Activated naive CD4-positive, alpha-beta T cell treated with anti-CD3 and anti-CD28 coated beads, Interleukin-2, amount 10 ng/mL, durations not matched to agents 7 days and 5 days (primary cell): ENCODE measurements around the gene LHFPL2.

Source experiments
- CTCF ChIA-PET: fragments of 350-600 bp; sonication (Branson Sonifier 250); formaldehyde crosslinking; loops from one replicate; lab custom pipeline; 2021; ENCODE audit warnings: antibody characterized with exemption; lab: Charles Lee
- DNase-seq: peaks from one replicate; pipeline ENCODE4 v3.0.0-alpha.2; 2020
- H3K27ac Mint-ChIP-seq: one replicate; pipeline ENCODE4 v1.8.0; 2021; ENCODE audit warnings: mild to moderate bottlenecking, moderate library complexity, mixed read lengths
- H3K27me3 Mint-ChIP-seq: one replicate; pipeline ENCODE4 v1.8.0; 2021; ENCODE audit warnings: mild to moderate bottlenecking, mixed read lengths
- H3K36me3 Mint-ChIP-seq: one replicate; pipeline ENCODE4 v1.8.0; 2021; ENCODE audit warnings: mixed read lengths
- H3K4me1 Mint-ChIP-seq: one replicate; pipeline ENCODE4 v1.8.0; 2021; ENCODE audit warnings: mixed read lengths
- H3K4me3 Mint-ChIP-seq: one replicate; pipeline ENCODE4 v1.8.0; 2021; ENCODE audit warnings: mild to moderate bottlenecking, moderate library complexity, mixed read lengths
- H3K9me3 Mint-ChIP-seq: one replicate; pipeline ENCODE4 v1.8.0; 2021; ENCODE audit warnings: mixed read lengths

The LHFPL2 gene

DNA sequence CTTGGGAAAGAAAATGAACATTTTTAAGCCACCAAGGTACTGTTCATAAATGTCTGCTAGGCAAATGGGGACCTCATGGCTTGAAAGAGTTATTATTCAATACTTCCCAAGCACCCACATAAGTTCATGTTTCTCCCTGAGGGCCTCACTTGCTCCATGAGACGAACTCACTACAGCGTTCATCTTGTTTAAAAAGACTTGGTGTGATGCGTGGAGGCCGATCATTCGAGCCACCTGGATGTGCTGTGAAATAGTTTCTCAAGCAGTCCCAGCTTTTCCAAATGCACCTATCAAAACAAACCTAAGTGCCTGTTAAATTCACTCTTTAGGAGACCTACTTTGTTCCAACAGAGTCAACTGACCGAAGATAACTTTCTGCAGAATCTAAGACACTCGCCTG lies 103.2 kb downstream of the LHFPL2 start:
- no peak for DNase-seq
- no peak overlapping the region for H3K27ac Mint-ChIP-seq
- CTCF ChIA-PET, result interaction anchor here (1.2 kb wide), 1 partner anchor 12 kb away, joined by 4 read pairs; no protein-coding TSS in a partner anchor

DNA sequence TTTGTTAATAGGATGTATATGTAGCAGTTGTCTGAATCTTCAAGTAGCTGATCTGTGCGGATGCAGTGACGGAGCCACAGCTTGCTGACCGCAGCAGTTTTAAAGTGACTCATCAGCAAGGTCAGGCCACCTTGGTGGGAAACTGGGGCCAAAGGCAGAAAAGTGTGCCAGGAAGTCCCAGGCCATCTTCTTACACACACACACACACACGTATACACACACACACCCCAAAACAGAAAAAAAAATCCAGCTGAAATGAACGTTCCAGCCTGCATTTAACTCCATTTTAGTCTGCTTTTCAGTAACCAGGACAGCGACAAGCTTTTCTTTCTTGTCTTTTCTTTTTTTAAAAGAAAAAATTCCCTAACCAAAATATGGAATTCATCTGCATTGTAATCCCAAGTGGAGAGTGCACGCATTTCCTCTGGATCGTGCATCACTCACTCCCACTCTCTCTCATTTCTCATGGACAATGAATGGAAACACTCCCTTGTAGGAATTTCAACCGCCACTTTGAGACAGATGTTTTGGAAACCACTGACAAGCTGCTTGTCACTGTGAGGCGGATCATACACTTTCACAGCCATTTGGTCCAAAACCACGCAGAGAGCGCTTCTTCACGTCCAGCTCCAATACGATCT lies 103.9 kb downstream of the LHFPL2 start:
- no peaks in the 10 kb centered on the region for H3K9me3 Mint-ChIP-seq
- H3K4me1 Mint-ChIP-seq, result no peaks in the 10 kb centered on the region
- H3K27ac Mint-ChIP-seq, result no peak overlapping the region
- DNase-seq, result no peak
- H3K36me3 Mint-ChIP-seq, result no peaks in the 10 kb centered on the region
- CTCF ChIA-PET, result interaction anchor here (1.2 kb wide), 1 partner anchor 12 kb away, joined by 4 read pairs; no protein-coding TSS in a partner anchor
- H3K27me3 Mint-ChIP-seq, result peaks cover 23% of the 10 kb centered on the region
- H3K4me3 Mint-ChIP-seq, result no peak overlapping the region

More for the DNA sequence above, 103.2 kb downstream of the LHFPL2 start:
- no peaks in the 10 kb centered on the region for H3K36me3 Mint-ChIP-seq
- no peak overlapping the region for H3K4me3 Mint-ChIP-seq
- peaks cover 23% of the 10 kb centered on the region for H3K27me3 Mint-ChIP-seq
- H3K4me1 Mint-ChIP-seq, result no peaks in the 10 kb centered on the region
- H3K9me3 Mint-ChIP-seq, result no peaks in the 10 kb centered on the region

DNA sequence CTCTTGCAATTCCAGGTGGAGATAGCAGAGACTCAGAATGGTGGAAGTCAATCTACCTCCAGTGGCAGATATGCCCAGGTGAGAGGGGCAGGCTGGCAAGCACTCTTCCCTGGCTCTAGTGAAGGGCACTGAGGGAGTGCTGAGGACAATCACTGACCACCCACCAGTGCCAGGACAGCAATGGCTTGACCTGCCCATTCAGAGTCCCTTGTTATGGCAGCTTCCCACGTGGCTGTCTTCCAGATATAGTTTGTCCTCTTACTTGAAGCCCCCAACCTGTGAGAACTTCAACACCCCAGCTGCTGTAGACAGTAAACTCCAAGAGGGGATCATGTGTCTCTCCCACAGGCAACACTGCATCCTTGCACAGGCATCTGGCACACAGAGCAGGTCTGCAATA lies 104.7 kb downstream of the LHFPL2 start:
- Mint-ChIP-seq H3K4me3 (no peak overlapping the region), H3K36me3 (no peaks in the 10 kb centered on the region), H3K27ac (no peak overlapping the region), H3K9me3 (no peaks in the 10 kb centered on the region), H3K4me1 (no peaks in the 10 kb centered on the region), H3K27me3 (peaks cover 23% of the 10 kb centered on the region)
- DNase-seq, result no peak
- CTCF ChIA-PET, result no interaction called here

DNA sequence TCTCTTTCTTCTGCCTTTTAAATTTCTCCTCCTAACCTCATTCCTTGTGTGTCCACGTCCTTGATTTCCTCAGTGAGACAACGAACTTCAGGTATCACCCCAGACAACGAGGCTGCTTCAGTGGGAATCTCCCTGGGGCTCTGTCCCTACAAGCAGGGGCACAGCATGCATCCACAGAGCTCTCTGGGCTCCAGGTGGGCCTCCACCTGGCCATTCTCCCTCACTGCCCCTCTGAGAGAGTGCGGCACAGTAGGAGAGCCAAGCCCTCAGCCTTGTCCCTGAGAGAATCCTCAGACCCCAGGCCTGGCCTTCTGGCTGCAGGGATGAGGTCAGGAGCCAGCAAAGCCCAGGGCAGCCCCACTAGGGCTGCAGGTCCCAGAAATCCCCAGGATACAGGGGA lies 105.3 kb downstream of the LHFPL2 start:
- CTCF ChIA-PET, result no interaction called here
- Mint-ChIP-seq H3K36me3 (no peaks in the 10 kb centered on the region), H3K27ac (no peak overlapping the region), H3K9me3 (no peaks in the 10 kb centered on the region), H3K4me1 (no peaks in the 10 kb centered on the region), H3K4me3 (no peak overlapping the region), H3K27me3 (peaks cover 23% of the 10 kb centered on the region)
- DNase-seq, result no peak

DNA sequence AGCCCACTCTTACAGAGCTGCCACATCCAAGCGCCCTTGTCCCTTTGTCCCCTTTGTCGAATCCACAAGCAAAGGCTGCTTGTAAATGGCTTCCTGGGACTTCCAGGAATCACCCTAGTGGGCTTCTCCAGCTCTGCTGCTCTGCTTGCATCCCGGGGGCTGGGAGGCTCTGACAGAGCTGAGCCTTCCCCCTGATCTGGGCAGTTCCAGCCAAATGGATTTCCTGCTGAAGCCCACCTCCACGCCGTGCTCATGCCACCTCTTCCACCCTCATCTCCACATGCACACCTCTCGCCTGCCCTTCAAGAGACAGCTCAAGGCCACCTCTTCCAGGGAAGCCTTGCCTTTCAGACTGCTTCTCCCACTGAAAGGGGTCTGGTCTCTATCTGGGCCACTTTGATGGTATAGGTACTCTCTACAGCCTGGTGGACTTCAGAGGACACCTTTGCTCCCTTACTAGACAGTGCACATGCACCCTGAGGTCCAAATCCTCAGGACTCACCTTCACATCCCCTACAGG lies 106.2 kb downstream of the LHFPL2 start:
- no peaks in the 10 kb centered on the region for H3K9me3 Mint-ChIP-seq
- H3K27me3 Mint-ChIP-seq, result peaks cover 28% of the 10 kb centered on the region
- no peak overlapping the region for H3K27ac Mint-ChIP-seq
- H3K4me1 Mint-ChIP-seq, result no peaks in the 10 kb centered on the region
- no peak for DNase-seq
- no peaks in the 10 kb centered on the region for H3K36me3 Mint-ChIP-seq
- CTCF ChIA-PET, result interaction anchor here (1.1 kb wide), 1 partner anchor 9 kb away, joined by 3 read pairs; no protein-coding TSS in a partner anchor
- H3K4me3 Mint-ChIP-seq, result no peak overlapping the region

DNA sequence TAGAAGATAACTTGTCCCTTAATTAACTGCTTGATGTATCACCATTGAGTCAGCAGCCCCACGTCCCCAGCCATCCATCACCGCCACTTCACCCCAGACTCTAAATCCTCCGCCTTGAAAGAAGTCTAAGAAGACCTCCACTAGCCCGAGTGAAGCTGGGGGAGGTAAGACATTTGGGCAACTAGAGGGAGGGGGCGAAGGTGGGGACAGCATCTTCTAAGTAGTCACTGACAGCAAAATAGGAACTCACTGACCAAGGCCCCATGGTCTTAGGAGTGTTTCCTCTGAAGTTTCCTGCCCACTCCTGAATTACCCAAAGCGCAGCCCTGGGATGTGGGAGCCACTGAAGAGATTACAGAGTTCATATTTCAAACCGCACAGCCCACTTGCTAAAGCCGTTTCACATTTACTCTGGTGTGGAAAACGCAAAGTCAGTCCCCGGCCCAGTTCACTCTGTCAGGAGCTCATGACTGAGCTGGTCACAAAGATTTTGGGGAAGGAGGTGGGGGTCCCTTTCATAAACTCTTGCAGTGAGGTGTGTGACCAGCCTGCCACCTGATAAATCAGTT lies 107.4 kb downstream of the LHFPL2 start:
- no peak overlapping the region for H3K27ac Mint-ChIP-seq
- CTCF ChIA-PET, result no interaction called here
- H3K27me3 Mint-ChIP-seq, result peaks cover 32% of the 10 kb centered on the region
- H3K36me3 Mint-ChIP-seq, result no peaks in the 10 kb centered on the region
- H3K4me3 Mint-ChIP-seq, result no peak overlapping the region
- no peaks in the 10 kb centered on the region for H3K9me3 Mint-ChIP-seq
- H3K4me1 Mint-ChIP-seq, result no peaks in the 10 kb centered on the region
- no peak for DNase-seq

DNA sequence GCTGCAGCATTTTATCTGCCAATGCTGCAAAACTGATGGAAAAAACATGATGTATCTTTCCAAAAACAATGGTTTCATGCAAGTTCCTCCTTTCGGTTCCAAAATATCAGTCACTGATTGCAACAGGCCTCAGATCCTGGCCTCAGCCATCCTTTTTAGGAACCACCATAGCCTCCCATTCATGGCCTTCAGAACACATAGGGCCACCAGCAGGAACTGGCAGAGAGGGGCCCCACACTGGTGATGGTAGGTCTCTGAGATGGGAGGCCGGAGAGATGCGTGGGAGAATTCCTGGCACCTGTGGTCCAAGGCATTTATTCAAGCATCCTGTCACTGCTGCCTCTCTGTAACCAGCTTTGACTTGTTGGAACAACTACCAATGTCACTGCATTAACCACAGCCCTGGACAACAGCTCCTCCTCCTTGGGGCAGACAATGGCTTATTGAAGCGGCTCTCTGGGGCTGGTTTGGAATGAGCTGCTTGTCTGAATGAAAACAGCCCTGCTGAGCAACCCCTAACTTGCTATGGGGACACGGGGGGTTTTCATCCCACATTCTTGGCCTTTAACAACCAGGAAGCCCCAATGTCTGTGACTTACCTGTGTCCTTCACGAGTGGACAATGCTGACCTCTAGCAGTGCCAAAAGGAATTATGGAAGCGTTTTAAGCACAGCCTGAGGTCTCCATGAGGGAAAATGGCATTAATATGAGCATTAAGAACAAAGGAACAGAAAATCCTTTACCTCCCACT lies 108.1 kb downstream of the LHFPL2 start:
- CTCF ChIA-PET, result no interaction called here
- no peak for DNase-seq

DNA sequence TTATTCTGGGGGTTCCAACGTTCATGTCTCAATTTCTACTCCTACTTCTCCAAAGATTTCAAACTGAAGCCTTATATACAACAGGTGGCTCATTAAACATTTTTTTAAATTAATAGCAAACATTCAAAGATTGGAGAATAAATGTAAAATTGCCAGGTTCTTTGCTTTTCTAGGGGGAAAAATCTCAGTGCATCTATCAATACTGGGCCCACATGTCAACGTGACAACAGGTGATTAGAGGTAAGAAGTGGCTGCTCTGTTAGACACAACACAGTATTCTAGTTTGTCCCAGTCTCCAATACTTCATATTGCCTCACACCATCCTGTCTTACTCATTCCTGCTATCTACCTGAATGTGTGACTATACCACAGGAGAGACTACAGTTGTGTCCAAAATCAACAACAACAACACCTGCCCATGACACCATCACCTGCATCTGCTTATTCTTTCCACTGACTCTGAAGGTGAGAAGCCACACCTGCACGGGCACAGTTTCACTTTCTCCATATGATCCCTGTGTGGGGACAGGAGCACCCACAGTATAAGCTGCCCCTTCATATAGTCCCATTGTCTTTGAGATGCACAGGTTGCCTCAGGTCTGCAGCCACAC lies 110.2 kb downstream of the LHFPL2 start:
- no peak overlapping the region for H3K27ac Mint-ChIP-seq
- no peaks in the 10 kb centered on the region for H3K36me3 Mint-ChIP-seq
- no peak for DNase-seq
- H3K27me3 Mint-ChIP-seq, result peaks cover 21% of the 10 kb centered on the region
- H3K4me3 Mint-ChIP-seq, result no peak overlapping the region
- no peaks in the 10 kb centered on the region for H3K4me1 Mint-ChIP-seq
- no peaks in the 10 kb centered on the region for H3K9me3 Mint-ChIP-seq
- CTCF ChIA-PET, result interaction anchor here (1.0 kb wide), 1 partner anchor 594 kb away, joined by 3 read pairs; no protein-coding TSS in a partner anchor

More for the DNA sequence above, 108.1 kb downstream of the LHFPL2 start:
- H3K9me3 Mint-ChIP-seq, result no peaks in the 10 kb centered on the region
- H3K36me3 Mint-ChIP-seq, result no peaks in the 10 kb centered on the region
- peaks cover 32% of the 10 kb centered on the region for H3K27me3 Mint-ChIP-seq
- no peak overlapping the region for H3K4me3 Mint-ChIP-seq
- H3K4me1 Mint-ChIP-seq, result no peaks in the 10 kb centered on the region
- no peak overlapping the region for H3K27ac Mint-ChIP-seq

DNA sequence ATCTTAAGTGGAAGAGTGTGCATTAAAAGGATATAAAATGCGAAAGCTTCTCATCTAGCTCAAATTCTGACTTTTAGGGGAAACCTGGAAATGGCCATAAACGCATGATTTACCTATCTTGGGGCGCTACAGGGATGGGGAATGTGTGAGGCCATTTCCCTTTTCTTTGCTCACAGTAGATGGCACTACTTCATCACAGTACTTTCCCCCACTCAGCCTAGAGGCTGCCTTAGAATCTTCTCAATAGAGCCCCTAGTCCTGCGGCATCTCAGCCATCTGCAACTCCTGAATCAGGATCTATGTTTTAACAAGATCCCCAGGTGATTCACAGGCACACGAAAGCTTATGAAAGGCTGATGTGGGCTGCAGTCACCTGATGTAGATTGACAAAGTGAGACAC lies 110.8 kb downstream of the LHFPL2 start:
- Mint-ChIP-seq H3K36me3 (no peaks in the 10 kb centered on the region), H3K4me3 (no peak overlapping the region), H3K27me3 (peaks cover 18% of the 10 kb centered on the region), H3K27ac (no peak overlapping the region), H3K9me3 (no peaks in the 10 kb centered on the region), H3K4me1 (no peaks in the 10 kb centered on the region)
- no peak for DNase-seq
- CTCF ChIA-PET, result interaction anchor here (0.8 to 1.0 kb wide), 3 partner anchors 348 to 595 kb away, joined by 3 read pairs; no protein-coding TSS in a partner anchor

DNA sequence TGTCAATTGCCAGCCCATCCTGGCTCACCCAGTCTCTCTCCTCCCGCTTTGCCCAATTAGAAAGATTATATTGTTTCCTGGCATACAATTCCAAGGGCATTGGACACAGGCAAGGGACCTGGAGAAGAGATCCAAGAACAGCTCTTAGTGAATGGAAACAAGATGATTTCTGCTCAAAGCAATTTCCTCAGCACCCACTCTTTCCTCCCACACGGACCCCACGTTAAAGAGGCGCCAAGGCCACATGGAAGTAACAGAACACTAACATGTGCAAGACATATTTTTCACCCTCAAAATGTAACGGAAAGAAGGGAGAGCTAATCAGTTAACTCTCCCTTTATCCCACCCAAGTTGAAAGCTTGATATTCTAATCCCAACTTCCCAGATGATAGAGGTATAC lies 111.2 kb downstream of the LHFPL2 start:
- no peak overlapping the region for H3K4me3 Mint-ChIP-seq
- DNase-seq, result no peak
- H3K27ac Mint-ChIP-seq, result no peak overlapping the region
- CTCF ChIA-PET, result interaction anchor here (0.8 to 1.0 kb wide), 3 partner anchors 348 to 595 kb away, joined by 3 read pairs; no protein-coding TSS in a partner anchor
- H3K4me1 Mint-ChIP-seq, result no peaks in the 10 kb centered on the region
- H3K27me3 Mint-ChIP-seq, result peaks cover 14% of the 10 kb centered on the region
- H3K9me3 Mint-ChIP-seq, result no peaks in the 10 kb centered on the region
- H3K36me3 Mint-ChIP-seq, result no peaks in the 10 kb centered on the region

DNA sequence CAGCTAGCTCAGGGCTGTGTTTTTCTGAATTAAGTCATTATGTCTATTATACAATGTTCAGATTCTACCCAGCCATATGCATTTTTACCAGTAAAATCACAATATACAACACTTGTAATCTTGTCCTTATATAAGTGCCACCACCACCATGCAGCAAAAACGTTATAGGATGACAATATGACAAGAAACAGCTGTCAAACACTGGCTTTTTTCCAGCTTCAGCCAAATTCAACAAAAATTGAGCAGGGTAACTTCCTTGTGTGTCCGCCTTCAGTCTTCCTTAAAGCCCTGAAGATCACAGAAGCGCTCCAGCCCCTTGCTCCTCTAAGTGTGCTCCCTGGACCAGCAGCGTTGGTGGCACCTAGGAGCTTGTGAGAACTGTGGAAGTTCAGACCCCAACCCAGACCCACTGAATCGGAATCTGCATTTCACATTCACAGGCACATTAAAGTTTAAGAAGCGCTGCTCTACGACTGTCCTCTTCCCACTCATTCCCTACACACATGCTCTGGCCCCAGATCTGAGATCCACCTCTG lies 111.8 kb downstream of the LHFPL2 start:
- H3K27ac Mint-ChIP-seq, result no peak overlapping the region
- no peak overlapping the region for H3K4me3 Mint-ChIP-seq
- no peak for DNase-seq
- no peaks in the 10 kb centered on the region for H3K4me1 Mint-ChIP-seq
- H3K36me3 Mint-ChIP-seq, result no peaks in the 10 kb centered on the region
- H3K27me3 Mint-ChIP-seq, result peaks cover 10% of the 10 kb centered on the region
- no peaks in the 10 kb centered on the region for H3K9me3 Mint-ChIP-seq
- CTCF ChIA-PET, result interaction anchor here (0.7 kb wide), 1 partner anchor 24 kb away, joined by 3 read pairs; no protein-coding TSS in a partner anchor

DNA sequence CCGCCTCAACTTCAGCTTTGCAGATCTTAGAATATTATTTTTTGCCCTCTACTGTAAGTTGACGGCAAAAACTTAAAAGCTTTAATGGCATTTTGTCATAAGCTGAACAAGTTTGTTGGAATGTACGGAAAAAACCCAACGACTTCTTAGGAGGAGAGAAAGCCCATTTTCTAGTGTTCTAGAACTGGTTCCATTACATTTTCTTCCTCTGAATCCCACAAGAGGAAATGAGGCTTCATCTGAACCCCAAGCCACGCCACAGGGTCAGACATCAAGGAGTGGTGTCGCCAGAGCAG lies 113.7 kb downstream of the LHFPL2 start:
- no peaks in the 10 kb centered on the region for H3K4me1 Mint-ChIP-seq
- CTCF ChIA-PET, result no interaction called here
- H3K4me3 Mint-ChIP-seq, result no peak overlapping the region
- no peak for DNase-seq
- no peaks in the 10 kb centered on the region for H3K36me3 Mint-ChIP-seq
- H3K9me3 Mint-ChIP-seq, result no peaks in the 10 kb centered on the region
- peaks cover 10% of the 10 kb centered on the region for H3K27me3 Mint-ChIP-seq
- no peak overlapping the region for H3K27ac Mint-ChIP-seq

DNA sequence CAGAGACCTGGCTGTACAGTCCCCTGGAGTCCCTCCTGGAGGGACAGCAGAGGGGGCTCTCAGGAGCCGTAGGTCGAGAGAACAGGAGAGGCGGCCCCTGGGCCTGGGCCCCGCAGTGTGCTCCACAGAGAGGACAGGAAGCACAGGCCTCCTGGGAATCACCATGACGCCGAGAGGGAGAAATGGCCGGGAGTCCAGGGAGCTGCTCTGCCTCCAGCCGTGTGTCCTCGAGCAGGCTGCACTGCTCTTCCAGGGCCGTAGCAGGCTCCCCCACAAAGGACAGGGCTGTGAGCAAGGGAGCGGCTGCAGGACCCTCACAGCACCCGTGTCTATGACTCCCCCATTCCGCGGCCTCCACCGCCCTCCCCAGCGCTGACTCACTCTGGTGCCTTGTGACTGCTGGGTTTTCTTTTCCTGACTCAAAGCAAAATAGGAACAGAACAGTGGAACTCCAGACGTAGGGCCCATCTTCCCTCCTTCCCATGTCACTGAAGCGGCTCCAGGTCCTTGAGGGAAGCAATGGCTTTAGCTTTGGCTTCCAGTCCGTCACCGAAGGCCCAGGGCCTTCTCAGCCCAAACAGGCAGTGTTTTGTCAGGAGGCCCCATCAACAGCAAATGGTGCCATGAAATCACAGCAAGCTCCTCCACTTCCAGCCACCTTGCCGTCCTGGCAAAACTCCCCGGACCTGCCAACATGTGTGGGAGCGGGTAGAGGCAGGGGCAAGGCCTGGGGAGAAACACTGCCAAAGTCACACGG lies 114.2 kb downstream of the LHFPL2 start:
- Mint-ChIP-seq H3K27ac (no peak overlapping the region), H3K36me3 (no peaks in the 10 kb centered on the region), H3K27me3 (peaks cover 10% of the 10 kb centered on the region), H3K9me3 (no peaks in the 10 kb centered on the region), H3K4me3 (no peak overlapping the region), H3K4me1 (no peaks in the 10 kb centered on the region)
- DNase-seq, result no peak
- CTCF ChIA-PET, result interaction anchor here (1.3 kb wide), 1 partner anchor 8 kb away, joined by 3 read pairs; no protein-coding TSS in a partner anchor
